Suppressor macrophage treated with lipopolysaccharide for 1 hour (primary cell): Measurements from ENCODE around the gene DHODH.

ENCODE experiments used
- DNase-seq, 3 donors: peaks; one replicate each; pipeline ENCODE4 v3.0.0-alpha.2; 2020 to 2022

The DHODH gene

GRCh38 chr16:72013888-72014581, 5.5 kb downstream of the DHODH start:
- no peak for DNase-seq

GRCh38 chr16:72014675-72015074, 6.1 kb downstream of the DHODH start:
- DNase-seq = no peak

GRCh38 chr16:72015124-72015523, 6.6 kb downstream of the DHODH start:
- no peak for DNase-seq

- DNase-seq = no peak
Observed at GRCh38 chr16:72018470-72018869, 9.9 kb downstream of the DHODH start.

GRCh38 chr16:72021043-72021442, 12.5 kb downstream of the DHODH start:
- no peak for DNase-seq

GRCh38 chr16:72022127-72022526, 13.6 kb downstream of the DHODH start:
- DNase-seq = no peak

- DNase-seq = no peak
Observed at GRCh38 chr16:72023962-72024361, 15.4 kb downstream of the DHODH start.

- DNase-seq = no peak
Observed at GRCh38 chr16:72024862-72025382, 16.4 kb downstream of the DHODH start.

GRCh38 chr16:72025404-72026114, 17.0 kb downstream of the DHODH start:
- no peak for DNase-seq

- DNase-seq = no peak
Observed at GRCh38 chr16:72027669-72028378, 19.3 kb downstream of the DHODH start.

GRCh38 chr16:72029567-72030271, 21.2 kb downstream of the DHODH start:
- no peak for DNase-seq

GRCh38 chr16:72033437-72033836, 24.9 kb downstream of the DHODH start:
- DNase-seq = peak in 1 of 3 donors; percentile 5

- DNase-seq = no peak
Observed at GRCh38 chr16:72036098-72036497, 27.6 kb downstream of the DHODH start.

- DNase-seq = no peak
Observed at GRCh38 chr16:72042157-72042660, 33.7 kb downstream of the DHODH start.

GRCh38 chr16:72043058-72043457, 34.5 kb downstream of the DHODH start:
- no peak for DNase-seq

GRCh38 chr16:72043539-72043938, 35.0 kb downstream of the DHODH start:
- DNase-seq = no peak

- no peak for DNase-seq
Observed at GRCh38 chr16:72044296-72044695, 35.8 kb downstream of the DHODH start.

GRCh38 chr16:72044825-72045359, 36.3 kb downstream of the DHODH start:
- DNase-seq = no peak

GRCh38 chr16:72049110-72049509, 40.6 kb downstream of the DHODH start:
- no peak for DNase-seq

- peak in 2 of 3 donors; percentile 12 to 24 for DNase-seq
Observed at GRCh38 chr16:72050769-72051464, 42.4 kb downstream of the DHODH start.

- DNase-seq = peak; percentile 66 to 81 (median 81)
Observed at GRCh38 chr16:72051818-72052217, 43.3 kb downstream of the DHODH start.
